HG02571 (cell line): ENCODE measurements around the gene ABRACL.
"Not testable (repeated sequence)": the region's sequence is repeated elsewhere in the genome, so short reads cannot be mapped to it uniquely, and the experiment has no call there.

Source experiments
- ATAC-seq: cut with Tn5 transposase; IDR thresholded peaks from one replicate; pipeline ENCODE4 v1.9.1; 2021; ENCODE audit warnings: mild to moderate bottlenecking, moderate library complexity; ENCODE audit not compliant: unreplicated experiment

ABRACL gene, protein sequence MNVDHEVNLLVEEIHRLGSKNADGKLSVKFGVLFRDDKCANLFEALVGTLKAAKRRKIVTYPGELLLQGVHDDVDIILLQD

DNA sequence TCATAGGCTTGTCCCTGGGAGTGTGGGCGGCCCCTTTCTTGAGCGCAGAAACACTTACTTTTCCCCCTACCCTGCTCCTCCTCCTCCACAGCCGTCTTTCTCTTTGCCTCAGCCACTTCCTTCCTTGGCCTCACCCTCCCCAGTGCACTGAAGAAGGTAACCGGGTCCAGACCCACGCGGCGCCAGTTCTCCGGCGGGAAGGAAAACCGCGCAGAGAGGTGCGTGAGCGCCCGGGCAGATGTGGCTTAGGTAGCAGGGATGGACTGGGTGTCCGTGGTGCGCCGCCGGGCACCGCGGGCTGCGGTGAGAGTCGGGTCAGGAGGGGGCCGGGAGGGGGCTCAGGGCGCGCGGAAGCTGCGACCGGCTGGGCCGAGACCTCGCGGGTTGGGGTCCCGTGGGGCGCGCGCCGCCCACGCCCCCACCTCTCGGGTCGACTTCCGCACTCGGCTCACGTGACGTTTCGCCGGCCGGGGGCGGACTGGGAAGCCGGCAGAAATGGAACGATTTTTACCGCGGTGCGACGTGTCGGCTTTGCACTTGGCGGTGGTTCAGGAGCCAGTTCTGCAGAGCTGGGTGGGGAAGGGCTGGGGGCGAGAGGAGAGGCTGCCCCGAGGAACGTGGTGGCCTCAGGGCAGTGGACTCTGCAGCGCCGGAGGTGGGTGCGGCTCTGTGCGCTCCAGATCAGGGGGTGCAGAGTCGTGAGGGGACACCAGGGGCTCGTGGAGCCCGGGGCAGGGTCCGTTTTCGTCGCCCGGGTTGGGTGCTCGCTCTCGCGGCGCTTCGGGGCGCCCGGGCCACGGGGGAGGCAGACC lies at the start of gene ABRACL:
Gene ABRACL (plus strand): TSS at position 88 of the 812 bp plus-strand sequence. CDS start 5,416 bp downstream, outside the sequence.
- ATAC-seq: peak; percentile 61

DNA sequence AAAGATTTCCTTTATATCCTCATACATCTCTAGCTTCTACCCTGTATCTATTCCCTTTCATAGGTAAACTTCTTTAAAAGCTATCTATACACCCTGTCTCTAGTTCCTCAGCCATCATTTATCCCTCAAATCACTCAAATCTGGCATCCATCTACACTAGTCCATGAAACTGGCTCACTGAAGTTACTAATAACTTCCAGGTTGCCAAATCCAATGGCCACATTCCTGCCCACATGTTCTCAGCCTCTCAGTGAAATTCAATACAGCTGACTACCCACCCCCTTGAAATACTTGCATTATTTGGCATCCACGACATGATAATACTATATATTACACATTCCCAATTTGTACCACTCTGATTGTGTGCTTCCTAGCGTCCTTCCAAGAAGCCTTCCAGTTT lies 49.2 kb upstream of the ABRACL start:
- ATAC-seq: no peak

DNA sequence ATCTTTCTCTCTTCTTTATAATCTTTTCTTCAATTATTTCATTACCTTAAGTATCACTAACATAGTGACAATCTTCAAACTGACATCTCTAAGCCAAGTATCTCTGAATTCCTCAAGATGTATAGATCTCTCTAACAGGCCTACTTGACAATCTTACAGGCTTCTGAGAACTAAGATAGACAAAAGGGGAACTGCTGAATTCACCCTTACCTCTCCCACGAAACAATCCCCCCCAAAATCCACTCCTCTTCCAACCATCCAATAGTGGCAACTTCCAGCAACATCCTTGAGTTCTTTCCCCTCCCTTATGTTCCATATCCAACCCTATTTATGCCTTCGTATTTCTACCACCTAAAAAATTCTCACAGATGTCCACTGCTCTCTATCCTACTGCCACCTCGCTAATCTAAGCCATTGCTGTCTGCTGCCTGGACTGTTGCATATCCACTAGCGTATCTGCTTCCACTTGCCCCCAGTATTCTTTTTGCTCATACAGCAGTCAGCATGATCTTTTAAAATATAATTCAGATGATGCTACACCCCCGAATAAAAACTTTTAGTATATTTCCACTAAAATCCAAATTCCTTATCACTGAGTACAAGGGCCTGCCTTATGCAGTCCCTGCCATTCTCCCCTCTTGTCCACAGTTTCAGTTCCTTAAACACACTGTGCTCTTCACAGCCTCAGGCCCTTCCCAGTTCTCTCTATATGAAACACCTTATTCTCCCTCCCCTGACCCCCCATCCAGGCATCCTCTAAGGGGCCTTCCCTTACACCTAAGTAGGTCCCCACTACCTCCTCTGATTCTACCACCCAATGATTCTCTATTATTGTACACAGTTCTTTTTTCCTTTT lies 48.5 kb upstream of the ABRACL start:
- ATAC-seq: peak; percentile 56

DNA sequence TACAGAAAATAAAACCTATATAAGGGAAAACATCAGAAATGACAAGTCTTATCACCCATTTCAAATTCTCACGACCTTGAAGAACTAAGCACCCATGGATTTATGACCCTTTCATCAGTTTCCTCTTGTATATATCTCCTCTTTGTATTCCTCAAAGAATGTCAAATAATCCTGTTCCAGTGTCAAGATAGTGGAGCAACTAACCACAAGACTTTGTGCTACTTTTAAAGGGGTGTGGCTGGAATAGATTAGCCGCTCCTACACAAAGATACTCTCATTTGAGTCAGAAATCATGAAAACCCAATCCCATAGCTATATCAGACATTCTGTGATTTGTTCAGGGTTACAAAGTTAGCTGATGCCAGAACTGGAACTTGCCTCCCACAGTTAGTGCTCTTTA lies 47.1 kb upstream of the ABRACL start:
- no peak for ATAC-seq

DNA sequence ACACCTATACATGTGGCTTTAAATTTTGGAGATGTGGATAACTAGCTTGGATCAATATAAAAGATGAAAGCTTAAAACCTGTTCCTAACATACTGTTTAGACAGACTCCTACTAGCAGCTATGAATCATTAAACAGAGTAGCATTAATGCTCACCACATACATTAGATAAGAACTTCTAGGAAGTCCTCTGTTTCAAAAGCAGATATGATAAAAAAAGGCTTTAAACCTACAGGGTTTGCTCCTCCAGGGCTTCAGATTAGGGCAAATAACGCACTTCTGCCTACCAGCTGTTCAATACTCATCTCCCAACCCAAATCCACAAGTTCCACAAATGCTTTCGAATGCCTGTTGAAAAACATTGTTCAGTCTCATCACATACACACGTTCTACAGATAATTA lies 42.0 kb upstream of the ABRACL start:
- ATAC-seq: no peak

DNA sequence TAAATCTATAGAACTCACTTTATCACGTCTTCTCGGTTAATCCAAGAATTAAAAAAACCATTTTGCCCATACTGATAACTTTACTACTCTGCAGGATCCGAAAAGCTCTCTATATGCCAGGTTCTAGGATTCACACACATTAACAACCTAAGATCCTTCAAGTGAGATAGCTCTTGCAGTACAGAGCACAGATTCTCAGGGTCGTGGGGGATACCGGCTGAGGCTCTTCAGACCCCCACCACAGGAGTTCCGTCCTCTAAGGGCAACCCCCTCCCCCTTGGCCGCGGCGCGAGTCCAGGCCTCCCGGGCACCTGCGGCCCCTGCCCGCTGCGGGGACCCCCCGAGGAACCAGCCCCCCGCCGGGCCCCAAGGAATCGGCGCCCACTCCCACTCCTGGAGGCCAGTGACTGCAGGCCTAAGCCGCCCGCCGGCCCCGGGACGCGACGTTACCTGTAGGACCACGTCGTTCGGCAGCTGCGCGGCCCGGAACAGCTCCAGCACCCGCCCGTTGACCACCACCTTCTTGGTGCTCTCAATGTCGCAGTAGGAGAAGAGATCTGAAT lies 41.4 kb upstream of the ABRACL start:
- ATAC-seq: no peak

DNA sequence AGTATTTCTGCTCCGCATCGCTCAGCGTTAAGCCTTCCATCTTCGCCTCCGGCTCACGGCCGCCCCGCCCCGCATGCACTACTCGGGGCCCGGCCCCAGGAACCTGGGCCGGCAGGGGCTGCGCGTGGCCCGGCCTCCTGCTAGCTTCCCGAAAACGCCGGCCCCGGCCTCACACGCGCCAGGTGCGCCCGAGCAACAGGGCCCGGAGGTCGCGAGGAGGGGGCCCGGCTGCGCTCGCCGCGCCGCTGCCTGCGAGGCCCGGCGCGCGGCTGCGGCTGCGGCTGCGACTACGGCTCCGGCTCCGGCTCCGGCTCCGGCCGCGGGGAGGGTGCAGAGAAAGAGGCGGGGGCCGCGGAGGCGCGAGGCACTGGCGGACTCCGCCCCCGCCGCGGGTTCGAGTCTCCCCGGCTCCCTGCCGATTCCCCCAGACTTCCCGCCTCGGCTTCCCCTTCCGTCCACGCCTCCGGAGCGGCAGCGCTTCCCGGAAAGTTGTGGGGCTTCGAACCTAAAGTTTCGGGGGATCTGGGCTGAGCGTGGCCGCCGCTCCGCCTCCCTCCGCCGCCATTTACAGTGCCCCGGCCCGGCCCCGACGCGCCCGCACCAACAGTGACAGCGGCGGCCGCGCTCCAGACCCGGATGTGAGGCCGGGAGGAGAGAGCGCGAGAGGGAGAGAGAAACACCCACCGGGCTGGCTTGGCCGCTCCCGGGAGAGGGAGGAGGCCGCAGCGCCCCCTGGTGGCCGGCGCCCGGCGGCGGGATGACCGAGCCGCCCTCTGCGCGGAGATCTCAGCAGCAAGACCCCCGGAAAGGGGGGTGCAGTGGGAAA lies 40.7 kb upstream of the ABRACL start, which contains the start of gene REPS1:
Gene REPS1 (minus strand): TSS at position 611 of the 826 bp plus-strand sequence. CDS start 571 bp downstream, at position 40.
- peak; percentile 95 for ATAC-seq

DNA sequence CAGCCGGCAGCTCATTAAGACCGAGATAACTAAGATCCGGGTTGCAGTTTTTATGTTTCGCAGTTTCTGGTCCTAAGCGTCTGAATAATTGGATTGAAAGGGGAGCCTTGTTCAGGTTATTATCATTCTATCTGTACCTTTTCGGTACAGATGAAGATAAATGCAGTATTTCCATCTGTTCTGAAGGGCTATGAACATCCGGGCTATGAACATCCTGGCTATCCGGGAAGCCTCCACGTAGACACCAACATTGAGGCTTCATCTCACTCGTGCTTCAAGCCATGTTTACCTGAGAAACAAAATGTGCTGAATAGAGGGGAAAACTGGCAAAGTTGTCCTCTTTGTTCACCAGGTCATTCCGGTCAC lies 40.1 kb upstream of the ABRACL start:
- no peak for ATAC-seq

DNA sequence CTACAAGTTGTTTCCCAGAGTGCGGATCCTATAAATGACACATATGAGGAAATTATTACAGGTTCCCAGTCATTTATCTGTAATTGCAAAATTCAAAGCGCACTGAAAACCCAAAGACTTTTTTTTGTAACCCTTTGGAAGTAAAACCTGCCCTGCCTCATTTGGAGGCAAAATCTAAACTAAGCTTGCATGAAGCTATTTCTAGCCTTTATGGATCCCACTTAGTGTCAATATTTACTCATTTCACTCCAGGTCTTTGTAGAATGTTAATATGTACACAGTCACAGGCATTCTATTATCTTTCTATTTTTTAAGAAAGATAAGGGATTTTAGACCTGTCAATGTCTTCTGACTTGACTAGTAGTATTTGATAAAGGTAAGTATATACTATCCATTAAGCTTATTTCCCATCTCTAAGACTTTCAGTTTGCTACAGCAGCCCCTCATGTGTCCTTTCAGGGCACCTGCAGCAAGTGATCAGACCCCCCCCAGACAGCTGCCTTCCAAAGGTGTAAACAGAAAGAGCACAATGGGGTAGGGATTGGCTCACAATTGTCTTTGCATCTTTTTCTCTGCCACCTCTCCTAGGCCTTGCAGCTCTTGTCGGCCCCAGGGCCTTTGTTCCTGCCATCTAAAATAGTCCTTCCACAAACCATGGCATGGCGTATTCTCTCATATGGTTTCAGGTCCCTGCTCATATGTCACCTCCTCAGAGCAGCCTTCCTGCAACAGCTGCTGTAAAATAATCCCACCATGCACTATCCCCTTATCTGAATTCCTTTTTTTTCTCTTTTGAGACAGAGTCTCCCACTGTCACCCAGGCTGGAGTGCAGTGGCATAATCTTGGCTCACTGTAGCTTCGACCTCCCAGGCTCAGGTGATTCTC lies 39.2 kb upstream of the ABRACL start:
- no peak for ATAC-seq

DNA sequence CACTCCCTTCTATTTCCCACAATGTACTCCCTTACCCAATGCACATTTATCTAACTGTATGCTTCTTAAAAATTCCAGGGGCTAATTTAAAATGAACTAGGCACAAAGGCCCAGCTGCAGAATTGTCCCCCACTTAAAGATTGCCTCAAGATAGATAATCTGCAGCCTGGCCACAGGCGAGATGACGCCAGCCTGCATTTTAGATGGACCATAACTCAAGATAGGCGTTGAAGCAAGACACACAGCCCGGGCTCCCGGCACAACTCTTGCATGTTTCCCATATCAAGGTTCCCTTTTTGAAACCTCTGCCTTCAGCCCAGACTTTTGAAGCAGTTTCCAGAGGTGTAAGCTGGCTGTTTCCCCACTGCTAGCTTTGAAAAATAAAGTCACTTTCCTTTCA lies 37.3 kb upstream of the ABRACL start:
- no peak for ATAC-seq

DNA sequence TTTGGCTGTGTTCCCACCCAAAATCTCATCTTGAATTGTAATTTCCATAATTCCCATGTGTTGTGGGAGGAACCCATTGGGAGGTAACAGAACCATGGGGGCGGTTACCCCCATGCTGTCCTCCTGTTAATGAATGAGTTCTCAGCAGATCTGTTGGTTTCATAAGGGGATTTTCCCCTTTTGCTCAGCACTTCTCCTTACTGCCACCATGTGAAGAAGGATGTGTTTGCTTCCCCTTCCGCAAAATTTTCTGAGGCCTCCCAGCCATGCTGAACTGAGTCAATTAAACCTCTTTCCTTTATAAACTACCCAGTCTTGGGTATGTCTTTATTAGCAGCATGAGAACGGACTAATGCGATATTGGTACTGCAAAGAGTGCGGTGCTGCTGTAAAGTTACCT lies 35.6 kb upstream of the ABRACL start:
- ATAC-seq: not testable (repeated sequence)

DNA sequence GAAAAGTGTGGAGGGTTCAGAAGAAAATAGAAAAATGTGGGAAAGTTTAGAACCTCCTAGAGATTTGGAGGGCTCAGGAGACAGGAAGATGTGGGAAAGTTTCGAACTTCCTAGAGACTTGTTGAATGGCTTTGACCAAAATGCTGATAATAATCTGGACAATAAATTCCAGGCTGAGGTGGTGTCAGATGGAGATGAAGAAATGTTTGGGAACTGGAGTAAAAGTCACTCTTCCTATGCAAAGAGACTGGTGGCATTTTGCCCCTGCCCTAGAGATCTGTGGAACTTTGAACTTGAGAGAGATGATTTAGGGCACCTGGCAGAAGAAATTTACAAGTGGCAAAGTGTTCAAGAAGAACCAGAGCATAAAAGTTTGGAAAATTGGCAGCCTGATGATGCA lies 35.1 kb upstream of the ABRACL start:
- not testable (repeated sequence) for ATAC-seq

DNA sequence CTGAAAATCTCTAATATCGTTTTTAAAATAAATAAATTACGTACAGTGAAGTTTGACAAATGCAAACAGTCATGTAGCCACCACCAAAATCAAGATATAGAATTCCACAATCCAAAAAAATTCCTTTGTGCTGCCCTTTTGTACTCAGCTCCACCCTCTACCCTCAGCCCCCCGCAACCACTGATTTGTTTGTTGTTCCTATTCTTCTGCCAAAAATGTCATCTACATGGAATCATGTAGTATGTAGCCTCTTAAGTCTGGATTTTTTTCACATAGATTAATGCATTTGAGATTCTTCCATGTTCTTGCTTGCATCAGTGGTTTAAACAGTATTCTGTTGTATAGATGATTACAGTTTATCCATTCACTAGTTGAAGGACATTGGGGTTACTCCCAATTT lies 32.0 kb upstream of the ABRACL start:
- no peak for ATAC-seq

DNA sequence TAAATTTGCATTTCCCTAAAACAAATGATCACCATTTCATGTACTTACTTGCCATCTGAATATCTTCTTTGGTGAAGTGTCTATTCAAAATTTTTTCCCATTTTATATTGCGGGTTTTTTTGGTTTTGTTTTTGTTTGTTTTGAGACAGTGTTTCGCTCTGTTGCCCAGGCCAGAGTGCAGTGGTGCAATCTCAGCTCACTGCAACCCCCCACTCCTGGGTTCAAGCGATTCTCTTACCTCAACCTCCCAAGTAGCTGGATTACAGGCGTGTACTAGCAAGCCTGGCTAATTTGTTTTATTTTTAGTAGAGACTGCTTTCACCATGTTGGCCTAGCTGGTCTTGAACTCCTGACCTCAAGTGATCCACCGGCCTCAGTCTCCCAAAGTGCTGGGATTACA lies 31.4 kb upstream of the ABRACL start:
- no peak for ATAC-seq

DNA sequence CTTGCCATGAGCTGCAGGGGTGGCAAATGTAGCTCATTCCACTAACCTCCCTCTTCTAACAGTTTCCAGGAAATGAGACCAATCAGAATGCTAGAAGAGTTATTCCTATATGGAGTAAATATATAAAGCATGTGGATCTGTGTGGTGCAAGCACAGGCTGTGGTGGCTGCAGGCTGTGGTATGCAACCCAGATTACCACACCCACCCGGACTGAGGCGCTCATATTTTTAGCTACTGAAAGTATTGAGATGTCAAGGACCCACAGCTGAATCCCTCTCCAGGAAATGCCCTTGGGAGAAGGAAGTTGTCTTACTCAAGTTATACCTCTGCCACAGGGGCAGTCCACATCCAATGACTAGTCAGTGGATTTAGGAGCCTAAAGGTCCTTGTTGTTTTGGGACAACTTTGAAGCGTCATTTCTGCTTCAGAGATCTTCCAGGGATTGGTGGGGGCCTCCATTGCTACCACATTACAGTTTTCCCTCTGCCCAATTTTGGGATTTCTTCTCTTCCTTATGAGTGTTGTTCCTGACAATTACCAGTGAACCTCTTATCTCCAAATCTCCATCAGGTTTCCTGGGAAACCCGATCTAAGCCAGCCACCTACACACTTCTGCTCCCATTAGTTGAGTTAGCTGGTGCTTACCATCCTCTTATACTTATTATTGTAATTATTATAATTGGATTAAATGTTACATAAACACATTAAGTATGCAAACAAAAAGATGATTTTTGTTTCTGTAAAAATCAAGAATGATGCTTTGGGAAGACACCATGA lies 28.4 kb upstream of the ABRACL start:
- ATAC-seq: no peak

DNA sequence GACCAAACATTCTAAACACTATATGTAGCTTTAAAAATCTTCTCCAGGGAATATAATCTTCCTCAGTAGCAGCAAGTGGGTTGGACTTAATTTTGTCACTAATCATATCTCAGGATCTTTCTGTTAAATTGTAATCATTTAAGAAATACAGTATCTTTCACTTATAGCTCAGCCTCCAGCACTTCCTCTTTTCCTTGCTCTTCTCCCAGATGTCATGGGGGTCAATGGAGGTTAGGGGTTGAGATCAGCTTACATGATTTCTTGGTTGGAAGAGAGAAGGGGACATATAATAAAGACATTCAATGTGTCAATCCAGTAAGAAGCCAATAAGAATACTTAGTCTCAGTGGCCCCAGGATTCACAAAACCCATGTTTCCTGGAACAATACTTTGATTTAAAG lies 24.8 kb upstream of the ABRACL start:
- no peak for ATAC-seq

DNA sequence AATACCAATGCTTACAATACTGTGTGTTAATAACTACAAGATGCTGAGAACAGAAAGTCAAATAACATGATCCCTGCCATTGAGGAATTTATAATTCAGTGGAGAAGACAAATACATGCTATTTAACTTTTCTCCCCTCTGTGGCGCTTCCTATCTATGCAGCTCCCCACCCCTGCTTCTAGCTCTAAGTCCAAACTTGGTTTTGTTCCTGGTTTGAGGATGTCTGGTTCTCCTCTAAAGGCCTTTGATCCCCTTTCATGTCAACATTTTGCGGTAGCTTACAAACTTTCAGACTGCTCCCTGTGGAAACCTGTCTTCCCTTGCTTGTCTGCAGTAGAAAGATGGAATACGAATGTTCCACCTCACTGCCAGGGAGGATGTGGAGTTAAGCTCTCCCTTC lies 22.1 kb upstream of the ABRACL start:
- ATAC-seq: no peak

DNA sequence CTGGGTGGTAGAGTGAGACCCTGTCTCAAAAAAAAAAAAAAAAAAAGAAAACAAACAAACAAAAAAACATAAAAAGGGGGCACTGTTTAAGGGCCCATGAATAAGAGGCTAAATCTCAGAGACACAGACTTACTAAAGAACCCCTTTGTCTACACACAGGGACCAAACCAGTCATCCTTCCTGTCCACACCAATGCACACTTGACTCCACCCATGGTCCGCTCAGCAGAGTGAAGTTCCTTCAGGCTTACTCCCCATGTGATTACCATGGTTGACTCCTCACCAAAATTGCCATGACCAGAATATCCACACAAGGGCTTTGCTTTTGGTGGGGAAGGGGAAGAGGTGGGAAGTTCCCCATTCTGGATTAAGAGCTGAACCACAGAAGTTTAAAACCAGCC lies 21.1 kb upstream of the ABRACL start:
- no peak for ATAC-seq

DNA sequence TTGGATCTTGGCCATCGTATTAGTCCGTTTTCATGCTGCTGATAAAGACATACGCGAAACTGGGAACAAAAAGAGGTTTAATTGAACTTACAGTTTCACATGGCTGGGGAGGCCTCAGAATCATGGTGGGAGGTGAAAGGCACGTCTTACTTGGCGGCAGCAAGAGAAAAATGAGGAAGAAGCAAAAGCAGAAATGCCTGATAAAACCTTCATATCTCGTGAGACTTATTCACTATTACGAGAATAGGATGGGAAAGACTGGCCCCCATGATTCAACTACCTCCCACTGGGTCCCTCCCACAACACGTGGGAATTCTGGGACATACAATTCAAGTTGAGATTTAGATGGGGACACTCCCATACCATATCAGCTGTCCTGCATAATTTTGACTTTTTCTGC lies 20.4 kb upstream of the ABRACL start:
- no peak for ATAC-seq
